Measurements from ENCODE around the gene GRIN3B.

GRCh38 chr19:1025960-1026782 is 26.0 kb downstream of the GRIN3B start, which contains the start of gene CNN2:
- TF ChIP-seq, protein P1, sequence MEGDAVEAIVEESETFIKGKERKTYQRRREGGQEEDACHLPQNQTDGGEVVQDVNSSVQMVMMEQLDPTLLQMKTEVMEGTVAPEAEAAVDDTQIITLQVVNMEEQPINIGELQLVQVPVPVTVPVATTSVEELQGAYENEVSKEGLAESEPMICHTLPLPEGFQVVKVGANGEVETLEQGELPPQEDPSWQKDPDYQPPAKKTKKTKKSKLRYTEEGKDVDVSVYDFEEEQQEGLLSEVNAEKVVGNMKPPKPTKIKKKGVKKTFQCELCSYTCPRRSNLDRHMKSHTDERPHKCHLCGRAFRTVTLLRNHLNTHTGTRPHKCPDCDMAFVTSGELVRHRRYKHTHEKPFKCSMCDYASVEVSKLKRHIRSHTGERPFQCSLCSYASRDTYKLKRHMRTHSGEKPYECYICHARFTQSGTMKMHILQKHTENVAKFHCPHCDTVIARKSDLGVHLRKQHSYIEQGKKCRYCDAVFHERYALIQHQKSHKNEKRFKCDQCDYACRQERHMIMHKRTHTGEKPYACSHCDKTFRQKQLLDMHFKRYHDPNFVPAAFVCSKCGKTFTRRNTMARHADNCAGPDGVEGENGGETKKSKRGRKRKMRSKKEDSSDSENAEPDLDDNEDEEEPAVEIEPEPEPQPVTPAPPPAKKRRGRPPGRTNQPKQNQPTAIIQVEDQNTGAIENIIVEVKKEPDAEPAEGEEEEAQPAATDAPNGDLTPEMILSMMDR (IDR thresholded peaks at IDR 0.05): no peak
- peak in 1 of 2 donors; percentile 46 for TF ChIP-seq POLR2A (IDR thresholded peaks at IDR 0.05)

Measured in lower leg skin (tissue), 3 donors.